Measurements from ENCODE around the gene DGKI.

DNA sequence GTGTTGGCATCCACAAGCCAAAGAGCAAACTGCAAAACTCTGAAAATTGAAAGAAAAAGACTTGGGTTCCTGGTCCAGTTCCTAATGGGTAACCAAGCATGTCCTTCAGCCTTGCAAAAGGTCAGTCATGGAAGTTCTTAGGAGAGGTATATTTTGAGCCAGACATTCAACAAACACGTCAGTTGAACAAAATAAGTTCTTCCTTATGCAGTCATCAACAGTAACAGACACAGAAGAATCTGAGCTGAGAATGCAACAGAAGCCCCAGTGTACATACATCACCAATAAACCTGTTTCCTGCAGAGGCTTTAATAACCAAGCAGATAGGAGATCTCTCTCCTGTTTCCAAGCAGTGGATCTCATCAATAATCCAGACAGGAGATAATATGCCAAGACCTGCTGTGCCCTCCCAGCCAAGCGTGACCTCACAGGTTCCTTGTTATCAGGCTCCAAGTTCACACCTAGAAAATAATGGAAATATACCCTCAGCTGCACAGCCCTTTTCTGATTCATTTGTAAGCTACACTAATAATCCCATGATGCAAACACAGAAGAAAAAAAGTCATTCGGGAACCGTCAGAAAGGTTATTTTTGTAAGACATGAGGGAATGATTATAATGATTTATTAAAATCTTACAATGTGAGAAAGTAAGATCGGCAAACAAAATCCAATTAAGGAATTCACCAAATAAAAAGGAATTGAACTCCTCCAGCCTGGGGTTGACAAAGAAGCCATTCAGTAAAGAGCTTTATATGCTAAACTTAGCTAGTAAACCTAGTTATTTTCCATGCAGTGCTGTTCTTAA is 90.7 kb downstream of the DGKI start:
- TF ChIP-seq, protein P1, sequence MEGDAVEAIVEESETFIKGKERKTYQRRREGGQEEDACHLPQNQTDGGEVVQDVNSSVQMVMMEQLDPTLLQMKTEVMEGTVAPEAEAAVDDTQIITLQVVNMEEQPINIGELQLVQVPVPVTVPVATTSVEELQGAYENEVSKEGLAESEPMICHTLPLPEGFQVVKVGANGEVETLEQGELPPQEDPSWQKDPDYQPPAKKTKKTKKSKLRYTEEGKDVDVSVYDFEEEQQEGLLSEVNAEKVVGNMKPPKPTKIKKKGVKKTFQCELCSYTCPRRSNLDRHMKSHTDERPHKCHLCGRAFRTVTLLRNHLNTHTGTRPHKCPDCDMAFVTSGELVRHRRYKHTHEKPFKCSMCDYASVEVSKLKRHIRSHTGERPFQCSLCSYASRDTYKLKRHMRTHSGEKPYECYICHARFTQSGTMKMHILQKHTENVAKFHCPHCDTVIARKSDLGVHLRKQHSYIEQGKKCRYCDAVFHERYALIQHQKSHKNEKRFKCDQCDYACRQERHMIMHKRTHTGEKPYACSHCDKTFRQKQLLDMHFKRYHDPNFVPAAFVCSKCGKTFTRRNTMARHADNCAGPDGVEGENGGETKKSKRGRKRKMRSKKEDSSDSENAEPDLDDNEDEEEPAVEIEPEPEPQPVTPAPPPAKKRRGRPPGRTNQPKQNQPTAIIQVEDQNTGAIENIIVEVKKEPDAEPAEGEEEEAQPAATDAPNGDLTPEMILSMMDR (IDR thresholded peaks at IDR 0.05) = no peak
- no peak for TF ChIP-seq POLR2A (IDR thresholded peaks at IDR 0.05)

Data from suprapubic skin (tissue), 3 donors.